Uterus (tissue), 2 donors: ENCODE data around the gene PPP1R26.

Experiments
- POLR2A ChIP-seq, 2 donors: fragments of 450-650 bp; IDR thresholded peaks; one replicate each; pipeline ENCODE4 v1.6.1; 2016; ENCODE audit warnings: antibody characterized with exemption in 2 of 2, mild to moderate bottlenecking in 1 of 2, moderate library complexity in 1 of 2
- TF ChIP-seq, protein P1 (sequence below), 4 experiments: fragments of 200-600 bp in 2 of 4; fragments of 450-650 bp in 2 of 4; sonication (generic) in 2 of 4; IDR thresholded peaks; one replicate each; pipeline ENCODE4 v1.5.1; 2016 to 2019; ENCODE audit warnings: antibody characterized with exemption in 4 of 4, mild to moderate bottlenecking in 2 of 4, moderate library complexity in 1 of 4

DNA sequence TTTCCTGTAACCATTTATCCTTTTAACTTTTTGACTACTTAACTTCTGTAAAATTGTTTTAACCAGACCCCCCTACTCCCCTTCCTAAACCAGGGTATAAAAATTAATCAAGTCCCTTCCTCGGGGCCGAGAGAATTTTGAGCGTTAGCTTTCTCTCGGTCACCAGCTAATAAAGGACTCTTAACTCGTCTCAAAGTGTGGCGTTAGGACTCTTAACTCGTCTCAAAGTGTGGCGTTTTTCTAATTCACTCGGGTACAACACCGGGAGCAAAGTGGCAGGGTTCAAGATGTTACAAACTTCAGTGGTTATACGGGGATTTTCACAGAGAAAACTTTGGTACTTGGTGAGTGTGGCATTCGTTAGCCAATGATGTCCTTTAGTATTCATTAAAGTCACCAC is 39.7 kb upstream of the PPP1R26 start:
- TF ChIP-seq, protein P1, sequence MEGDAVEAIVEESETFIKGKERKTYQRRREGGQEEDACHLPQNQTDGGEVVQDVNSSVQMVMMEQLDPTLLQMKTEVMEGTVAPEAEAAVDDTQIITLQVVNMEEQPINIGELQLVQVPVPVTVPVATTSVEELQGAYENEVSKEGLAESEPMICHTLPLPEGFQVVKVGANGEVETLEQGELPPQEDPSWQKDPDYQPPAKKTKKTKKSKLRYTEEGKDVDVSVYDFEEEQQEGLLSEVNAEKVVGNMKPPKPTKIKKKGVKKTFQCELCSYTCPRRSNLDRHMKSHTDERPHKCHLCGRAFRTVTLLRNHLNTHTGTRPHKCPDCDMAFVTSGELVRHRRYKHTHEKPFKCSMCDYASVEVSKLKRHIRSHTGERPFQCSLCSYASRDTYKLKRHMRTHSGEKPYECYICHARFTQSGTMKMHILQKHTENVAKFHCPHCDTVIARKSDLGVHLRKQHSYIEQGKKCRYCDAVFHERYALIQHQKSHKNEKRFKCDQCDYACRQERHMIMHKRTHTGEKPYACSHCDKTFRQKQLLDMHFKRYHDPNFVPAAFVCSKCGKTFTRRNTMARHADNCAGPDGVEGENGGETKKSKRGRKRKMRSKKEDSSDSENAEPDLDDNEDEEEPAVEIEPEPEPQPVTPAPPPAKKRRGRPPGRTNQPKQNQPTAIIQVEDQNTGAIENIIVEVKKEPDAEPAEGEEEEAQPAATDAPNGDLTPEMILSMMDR (IDR thresholded peaks at IDR 0.05): no peak
- TF ChIP-seq POLR2A (IDR thresholded peaks at IDR 0.05): no peak
